Suprapubic skin (tissue), 4 donors: ENCODE data around the gene C1QC. TPM values are rescaled to one million over a fixed set of nuclear protein-coding genes. Genes with fewer than 3 reads are reported as not detected.
"Not testable (repeated sequence)": the region's sequence is repeated elsewhere in the genome, so short reads cannot be mapped to it uniquely, and the experiment has no call there.

Experiments
- DNase-seq, 2 donors: peaks; one replicate each; pipeline ENCODE4 v3.0.0-alpha.2; 2019; ENCODE audit warnings: low spot score in 2 of 2
- H3K27ac ChIP-seq: fragments of 200-600 bp; sonication (generic); one replicate; pipeline ENCODE4 v1.5.1; 2019
- H3K27me3 ChIP-seq: fragments of 200-600 bp; sonication (generic); one replicate; pipeline ENCODE4 v1.5.1; 2019
- H3K36me3 ChIP-seq: fragments of 200-600 bp; sonication (generic); one replicate; pipeline ENCODE4 v1.5.1; 2019
- H3K4me1 ChIP-seq: fragments of 200-600 bp; sonication (generic); one replicate; pipeline ENCODE4 v1.5.1; 2019
- H3K4me3 ChIP-seq: fragments of 200-600 bp; sonication (generic); one replicate; pipeline ENCODE4 v1.5.1; 2019; ENCODE audit warnings: mild to moderate bottlenecking
- H3K9me3 ChIP-seq: fragments of 200-600 bp; sonication (generic); one replicate; pipeline ENCODE4 v1.5.1; 2019
- EP300 ChIP-seq: sonication (generic); formaldehyde crosslinking; IDR thresholded peaks from one replicate; pipeline ENCODE4 v1.6.1; 2017; ENCODE audit warnings: antibody characterized with exemption
- POLR2A ChIP-seq, 2 donors: fragments of 450-650 bp; IDR thresholded peaks; one replicate each; pipeline ENCODE4 v1.6.1; 2017; ENCODE audit warnings: antibody characterized with exemption in 2 of 2, mild to moderate bottlenecking in 2 of 2, moderate library complexity in 2 of 2
- POLR2AphosphoS5 ChIP-seq, 3 donors: sonication (generic); formaldehyde crosslinking; IDR thresholded peaks; one replicate each; pipeline ENCODE4 v1.6.1; 2017; ENCODE audit warnings: antibody characterized with exemption in 3 of 3
- WGBS: methylation state at CpG from one replicate; pipeline ENCODE4 v1.1.5; 2018; 5-methylcytosine and 5-hydroxymethylcytosine counted together
- total RNA-seq, 4 donors: library from RNA; depleted of rRNA; stranded (reverse); fragments of >200 nt; gene quantifications; one replicate each; pipeline ENCODE4 v1.1.0, GENCODE V29; 2016
- TF ChIP-seq, protein P1 (sequence below), 2 donors: fragments of 200-600 bp in 1 of 2; fragments of 450-650 bp in 1 of 2; sonication (generic) in 1 of 2; IDR thresholded peaks; one replicate each; pipeline ENCODE4 v1.5.1; 2016 to 2019; ENCODE audit warnings: antibody characterized with exemption in 2 of 2, mild to moderate bottlenecking in 1 of 2, moderate library complexity in 1 of 2

The C1QC gene
- total RNA-seq, 4 donors from 2014 or later: 6.5 to 31.9 (median 20.4) TPM

DNA sequence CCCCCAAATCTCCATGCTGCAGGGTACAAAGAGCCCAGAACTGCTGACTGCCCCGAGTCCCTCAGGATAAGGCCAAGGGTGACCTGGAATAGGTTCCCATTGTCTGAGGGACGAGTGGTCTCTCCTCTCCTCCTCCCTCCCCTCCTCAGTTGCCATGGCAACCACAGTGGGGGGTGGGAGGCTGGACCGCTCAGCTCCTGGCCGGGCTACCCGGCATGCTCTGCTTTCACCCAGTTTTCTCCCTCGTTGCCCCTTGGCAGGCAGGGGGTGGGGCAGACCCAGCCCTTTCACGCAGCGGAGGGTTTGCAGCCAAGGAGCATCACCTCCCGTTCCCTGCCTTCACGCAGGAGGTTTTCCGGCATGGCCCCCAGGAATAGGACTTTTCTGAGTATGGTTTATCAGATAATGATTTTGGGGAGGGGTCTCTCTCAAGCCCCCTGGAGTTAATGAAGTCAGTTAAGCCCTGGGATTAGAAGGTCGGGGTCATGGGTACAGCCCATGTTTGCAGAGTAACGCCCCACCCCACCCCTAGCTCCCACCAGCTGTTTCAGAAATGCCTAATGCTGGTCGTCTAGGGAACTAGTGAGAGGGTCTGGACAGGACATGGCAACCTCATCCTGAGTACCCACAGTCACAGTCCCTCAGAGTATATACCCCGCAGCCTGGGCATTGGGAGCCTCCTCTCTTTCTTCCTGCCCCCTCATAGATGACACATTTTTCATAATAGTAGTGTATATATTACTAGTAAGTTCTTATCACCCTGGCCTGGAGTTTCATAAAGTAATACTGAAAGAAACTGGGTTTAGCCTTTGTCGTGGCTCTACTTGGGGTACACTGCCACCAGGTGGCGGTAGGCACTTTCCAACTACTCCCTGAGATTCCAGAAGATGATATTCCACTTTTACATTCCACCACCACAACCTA lies 30.3 kb downstream of the C1QC start:
- H3K27me3 ChIP-seq: peaks cover 57% of the 10 kb centered on the region
- no peaks in the 10 kb centered on the region for H3K4me1 ChIP-seq
- H3K27ac ChIP-seq: no peak overlapping the region
- no peak overlapping the region for H3K4me3 ChIP-seq
- H3K9me3 ChIP-seq: no peaks in the 10 kb centered on the region
- DNase-seq: no peak
- H3K36me3 ChIP-seq: no peaks in the 10 kb centered on the region
- 24% methylated on average over 17 of the region's 17 CpGs for WGBS
- TF ChIP-seq, protein P1, sequence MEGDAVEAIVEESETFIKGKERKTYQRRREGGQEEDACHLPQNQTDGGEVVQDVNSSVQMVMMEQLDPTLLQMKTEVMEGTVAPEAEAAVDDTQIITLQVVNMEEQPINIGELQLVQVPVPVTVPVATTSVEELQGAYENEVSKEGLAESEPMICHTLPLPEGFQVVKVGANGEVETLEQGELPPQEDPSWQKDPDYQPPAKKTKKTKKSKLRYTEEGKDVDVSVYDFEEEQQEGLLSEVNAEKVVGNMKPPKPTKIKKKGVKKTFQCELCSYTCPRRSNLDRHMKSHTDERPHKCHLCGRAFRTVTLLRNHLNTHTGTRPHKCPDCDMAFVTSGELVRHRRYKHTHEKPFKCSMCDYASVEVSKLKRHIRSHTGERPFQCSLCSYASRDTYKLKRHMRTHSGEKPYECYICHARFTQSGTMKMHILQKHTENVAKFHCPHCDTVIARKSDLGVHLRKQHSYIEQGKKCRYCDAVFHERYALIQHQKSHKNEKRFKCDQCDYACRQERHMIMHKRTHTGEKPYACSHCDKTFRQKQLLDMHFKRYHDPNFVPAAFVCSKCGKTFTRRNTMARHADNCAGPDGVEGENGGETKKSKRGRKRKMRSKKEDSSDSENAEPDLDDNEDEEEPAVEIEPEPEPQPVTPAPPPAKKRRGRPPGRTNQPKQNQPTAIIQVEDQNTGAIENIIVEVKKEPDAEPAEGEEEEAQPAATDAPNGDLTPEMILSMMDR (IDR thresholded peaks at IDR 0.05): peak in 1 of 2 donors; percentile 49
- no peak for TF ChIP-seq POLR2AphosphoS5 (IDR thresholded peaks at IDR 0.05)

DNA sequence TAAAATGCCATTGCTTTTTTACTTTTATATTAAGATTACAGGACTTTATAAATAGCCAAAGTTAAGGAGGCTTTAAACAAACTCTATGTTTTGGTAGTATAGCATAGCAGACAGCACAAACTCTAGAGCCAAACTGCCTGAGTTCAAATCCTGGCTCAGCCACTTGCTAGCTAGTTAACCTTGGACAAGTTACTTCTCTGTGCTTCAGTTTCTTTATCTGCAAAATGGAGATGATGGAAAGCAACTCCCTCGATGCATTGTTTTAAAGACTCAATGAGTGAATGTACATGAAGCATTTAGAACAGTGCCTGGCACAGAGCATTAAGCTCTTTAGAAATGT lies 30.9 kb downstream of the C1QC start:
- DNase-seq: no peak
- 60% methylated on average over 1 of the region's 1 CpG for WGBS
- TF ChIP-seq EP300 (no peak), POLR2AphosphoS5 (IDR thresholded peaks at IDR 0.05) (no peak), POLR2A (IDR thresholded peaks at IDR 0.05) (no peak)
- TF ChIP-seq, protein P1 (IDR thresholded peaks at IDR 0.05): no peak
- Histone ChIP-seq H3K27ac (no peak overlapping the region), H3K9me3 (no peaks in the 10 kb centered on the region), H3K4me3 (no peak overlapping the region), H3K27me3 (peaks cover 57% of the 10 kb centered on the region), H3K4me1 (no peaks in the 10 kb centered on the region), H3K36me3 (no peaks in the 10 kb centered on the region)

DNA sequence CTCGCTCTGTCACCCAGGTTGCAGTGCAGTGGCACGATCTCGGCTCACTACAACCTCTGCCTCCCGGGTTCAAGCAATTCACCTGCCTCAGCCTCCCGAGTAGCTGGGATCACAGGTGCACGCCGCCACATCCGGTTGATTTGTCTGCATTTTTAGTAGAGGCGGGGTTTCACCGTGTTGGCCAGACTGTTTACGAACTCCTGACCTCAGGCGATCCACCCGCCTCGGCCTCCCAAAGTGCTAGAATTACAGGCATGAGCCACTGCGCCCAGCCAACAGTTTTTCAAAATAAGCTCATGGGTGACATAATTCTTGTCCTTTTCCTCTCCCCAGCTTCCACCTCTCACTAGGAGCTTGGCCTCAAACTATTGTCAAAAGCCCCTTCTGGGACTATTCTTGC lies 32.7 kb downstream of the C1QC start:
- H3K9me3 ChIP-seq, H3K36me3 ChIP-seq, H3K4me1 ChIP-seq, H3K4me3 ChIP-seq, H3K27ac ChIP-seq, DNase-seq: not testable (repeated sequence)
- WGBS: 92% methylated on average over 15 of the region's 15 CpGs
- H3K27me3 ChIP-seq: peaks cover 46% of the 10 kb centered on the region

DNA sequence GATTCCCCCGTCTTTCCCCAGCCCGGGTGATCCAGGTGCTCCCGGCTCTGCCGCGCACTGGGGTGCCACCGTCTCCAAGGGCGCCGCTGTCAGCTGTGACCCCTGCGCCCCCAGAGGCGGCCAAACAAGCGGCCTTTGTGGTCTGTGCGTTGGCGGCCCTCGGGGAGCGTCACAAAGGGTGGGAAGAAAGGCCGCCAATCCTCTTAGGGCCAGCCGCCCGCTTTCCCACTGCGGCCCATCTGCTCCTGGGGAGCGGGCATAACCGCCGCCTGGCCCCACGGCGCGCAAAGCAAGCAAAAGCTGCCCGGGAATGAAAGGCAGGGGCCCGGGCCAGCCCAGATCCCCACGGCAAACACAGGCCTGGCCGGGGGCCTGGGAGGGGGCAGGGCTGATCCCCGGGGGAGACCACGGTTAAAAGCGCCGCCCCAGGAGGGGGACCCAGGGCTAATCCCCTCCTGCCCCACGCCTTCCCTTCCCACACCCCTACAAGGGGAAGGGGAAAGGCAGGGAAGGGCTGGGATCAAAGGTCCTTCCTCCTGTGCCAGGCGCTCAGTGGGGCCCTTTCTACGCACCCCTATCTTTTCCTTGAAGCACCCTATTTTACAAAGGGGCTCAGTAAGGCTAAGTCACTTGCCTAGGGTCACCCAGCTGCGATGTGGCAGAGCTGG lies 33.6 kb downstream of the C1QC start:
- no peak overlapping the region for H3K27ac ChIP-seq
- no peak for DNase-seq
- H3K27me3 ChIP-seq: peaks cover 40% of the 10 kb centered on the region
- TF ChIP-seq, protein P1 (IDR thresholded peaks at IDR 0.05): no peak
- TF ChIP-seq EP300: no peak
- TF ChIP-seq POLR2AphosphoS5 (IDR thresholded peaks at IDR 0.05): no peak
- no peak for TF ChIP-seq POLR2A (IDR thresholded peaks at IDR 0.05)
- H3K4me1 ChIP-seq: no peaks in the 10 kb centered on the region
- 85% methylated on average over 17 of the region's 37 CpGs for WGBS
- H3K36me3 ChIP-seq: no peaks in the 10 kb centered on the region
- H3K4me3 ChIP-seq: no peak overlapping the region
- no peaks in the 10 kb centered on the region for H3K9me3 ChIP-seq

DNA sequence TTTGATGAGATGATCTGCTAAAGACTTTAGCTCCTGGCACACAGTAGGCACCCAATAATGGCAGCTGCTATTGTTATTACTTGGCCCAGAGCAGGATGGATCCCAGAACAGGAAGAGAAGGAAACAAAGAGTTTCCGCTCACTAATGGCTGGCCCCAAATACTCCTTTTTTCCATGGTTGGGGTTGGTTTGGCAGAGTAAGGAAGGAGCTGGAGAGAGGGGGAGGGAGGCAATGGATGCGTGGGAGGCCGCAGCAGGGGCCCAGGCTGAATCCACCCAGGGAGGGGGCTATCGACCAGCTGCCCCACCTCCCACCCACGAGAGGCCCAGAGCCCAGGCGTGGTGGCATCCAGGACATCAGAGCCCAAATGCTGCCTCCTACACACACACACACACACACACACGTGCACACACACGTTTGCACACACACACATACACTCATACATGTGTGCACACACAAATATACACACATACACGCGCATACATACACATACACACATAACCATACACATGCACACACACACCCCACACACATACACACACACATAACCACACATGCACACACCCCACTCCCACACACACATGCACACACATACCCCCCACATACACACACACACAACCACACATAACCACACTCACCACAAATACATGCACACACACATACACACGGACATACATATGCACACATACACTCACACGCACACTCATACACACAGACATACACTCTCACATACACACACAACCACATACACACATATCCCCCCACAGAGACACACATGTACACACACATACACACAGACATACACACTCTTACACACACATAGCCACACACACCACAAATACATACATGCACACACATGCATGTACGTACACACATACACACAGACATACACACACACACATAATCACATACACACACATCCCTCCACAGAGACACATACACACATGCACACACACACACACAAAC lies 34.8 kb downstream of the C1QC start:
- H3K9me3 ChIP-seq: no peaks in the 10 kb centered on the region
- H3K27ac ChIP-seq: no peak overlapping the region
- WGBS: 72% methylated on average over 11 of the region's 13 CpGs
- no peaks in the 10 kb centered on the region for H3K4me1 ChIP-seq
- DNase-seq: no peak
- H3K27me3 ChIP-seq: peaks cover 36% of the 10 kb centered on the region
- H3K4me3 ChIP-seq: no peak overlapping the region
- H3K36me3 ChIP-seq: no peaks in the 10 kb centered on the region
- TF ChIP-seq, protein P1 (IDR thresholded peaks at IDR 0.05): no peak
- TF ChIP-seq POLR2AphosphoS5 (IDR thresholded peaks at IDR 0.05): no peak
- TF ChIP-seq POLR2A (IDR thresholded peaks at IDR 0.05): no peak
- TF ChIP-seq EP300: no peak
